NB4 (cell line): ENCODE measurements around the gene PDE12.
"Not testable (repeated sequence)": the region's sequence is repeated elsewhere in the genome, so short reads cannot be mapped to it uniquely, and the experiment has no call there.

Experiments
- DNase-seq: peaks from one replicate; pipeline ENCODE4 v3.0.0; 2010; ENCODE audit warnings: low read depth
- H3K4me3 ChIP-seq: one replicate; pipeline ENCODE4 v1.5.1; 2011; ENCODE audit warnings: mild to moderate bottlenecking, low read depth, low read length, moderate library complexity
- MYC ChIP-seq: IDR thresholded peaks from 2 replicates; pipeline ENCODE4 v1.6.1; 2011; ENCODE audit warnings: low read depth, low read length
- POLR2A ChIP-seq: IDR thresholded peaks from 2 replicates; pipeline ENCODE4 v1.6.1; 2011; ENCODE audit warnings: mild to moderate bottlenecking; ENCODE audit not compliant: insufficient read length; ENCODE audit errors: extremely low read depth
- TF ChIP-seq, protein P1 (sequence below): IDR thresholded peaks from 2 replicates; pipeline ENCODE4 v1.6.1; 2011; ENCODE audit warnings: low read depth, low read length
- TF ChIP-seq, protein P2 (sequence below): IDR thresholded peaks from one replicate; pipeline ENCODE4 v1.5.1; 2012; ENCODE audit warnings: low read depth, low read length

Gene PDE12

DNA sequence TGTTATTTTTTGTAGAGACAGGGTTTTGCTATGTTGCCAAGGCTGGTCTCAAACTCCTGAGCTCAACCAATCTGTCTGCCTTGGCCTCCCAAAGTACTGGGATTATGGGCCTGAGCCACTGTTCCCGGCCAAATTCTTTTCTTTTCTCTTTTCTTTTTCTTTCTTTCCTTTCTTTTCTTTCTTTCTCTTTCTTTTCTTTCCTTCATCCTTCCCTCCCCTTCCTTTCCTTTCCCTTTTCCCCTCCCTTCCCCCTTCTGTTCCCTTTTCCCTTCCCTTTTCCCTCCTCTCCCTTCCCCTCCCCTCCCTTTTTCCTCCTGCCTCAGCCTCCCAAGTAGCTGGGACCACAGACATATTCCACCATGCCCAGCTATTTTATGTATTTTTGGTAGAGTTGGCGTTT, 44.1 kb downstream of the PDE12 start:
- TF ChIP-seq, protein P1, sequence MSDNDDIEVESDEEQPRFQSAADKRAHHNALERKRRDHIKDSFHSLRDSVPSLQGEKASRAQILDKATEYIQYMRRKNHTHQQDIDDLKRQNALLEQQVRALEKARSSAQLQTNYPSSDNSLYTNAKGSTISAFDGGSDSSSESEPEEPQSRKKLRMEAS, result no peak
- TF ChIP-seq POLR2A (no peak), MYC (no peak)
- TF ChIP-seq, protein P2, sequence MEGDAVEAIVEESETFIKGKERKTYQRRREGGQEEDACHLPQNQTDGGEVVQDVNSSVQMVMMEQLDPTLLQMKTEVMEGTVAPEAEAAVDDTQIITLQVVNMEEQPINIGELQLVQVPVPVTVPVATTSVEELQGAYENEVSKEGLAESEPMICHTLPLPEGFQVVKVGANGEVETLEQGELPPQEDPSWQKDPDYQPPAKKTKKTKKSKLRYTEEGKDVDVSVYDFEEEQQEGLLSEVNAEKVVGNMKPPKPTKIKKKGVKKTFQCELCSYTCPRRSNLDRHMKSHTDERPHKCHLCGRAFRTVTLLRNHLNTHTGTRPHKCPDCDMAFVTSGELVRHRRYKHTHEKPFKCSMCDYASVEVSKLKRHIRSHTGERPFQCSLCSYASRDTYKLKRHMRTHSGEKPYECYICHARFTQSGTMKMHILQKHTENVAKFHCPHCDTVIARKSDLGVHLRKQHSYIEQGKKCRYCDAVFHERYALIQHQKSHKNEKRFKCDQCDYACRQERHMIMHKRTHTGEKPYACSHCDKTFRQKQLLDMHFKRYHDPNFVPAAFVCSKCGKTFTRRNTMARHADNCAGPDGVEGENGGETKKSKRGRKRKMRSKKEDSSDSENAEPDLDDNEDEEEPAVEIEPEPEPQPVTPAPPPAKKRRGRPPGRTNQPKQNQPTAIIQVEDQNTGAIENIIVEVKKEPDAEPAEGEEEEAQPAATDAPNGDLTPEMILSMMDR, result no peak
- H3K4me3 ChIP-seq, result no peak overlapping the region
- DNase-seq, result no peak

DNA sequence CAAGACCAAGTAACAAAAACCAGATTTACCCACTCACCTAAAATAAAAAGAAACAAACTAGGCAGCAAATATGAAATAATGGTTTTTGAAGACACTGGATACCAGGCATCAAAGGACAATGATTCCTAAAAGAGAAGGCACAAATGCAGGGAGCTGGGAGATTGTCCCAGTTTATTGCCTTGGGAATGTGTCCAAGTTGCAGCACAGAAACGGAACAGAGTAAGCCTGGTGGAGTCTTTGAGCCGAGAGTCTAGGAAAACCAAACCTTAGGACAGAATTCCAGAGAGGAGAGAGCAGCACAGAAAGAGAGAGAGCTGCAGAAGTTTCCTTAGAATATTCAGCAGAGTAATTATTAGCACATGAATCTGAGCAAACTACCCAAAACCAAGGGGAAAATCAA, 48.9 kb downstream of the PDE12 start:
- no peak for DNase-seq
- H3K4me3 ChIP-seq, result no peak overlapping the region
- no peak for TF ChIP-seq MYC

DNA sequence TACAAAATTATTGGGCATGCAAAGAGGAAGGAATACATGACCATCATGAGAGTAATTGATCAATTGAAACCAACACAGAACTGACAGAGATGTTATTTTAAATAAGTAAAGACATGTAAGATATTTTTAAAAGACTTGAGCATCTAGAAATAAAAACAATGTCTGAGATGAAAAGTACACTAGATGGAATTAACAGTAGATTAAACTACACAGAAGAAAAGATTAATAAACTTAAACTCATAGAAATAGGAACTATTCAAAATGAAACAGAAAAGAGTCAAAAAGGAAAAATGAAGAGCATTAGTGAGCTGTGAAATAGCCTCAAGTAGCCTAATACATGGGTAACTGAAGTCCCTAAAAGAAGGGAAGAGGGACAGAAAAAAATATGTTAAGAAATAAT, 49.6 kb downstream of the PDE12 start:
- H3K4me3 ChIP-seq, result no peak overlapping the region
- no peak for DNase-seq
- TF ChIP-seq, protein P2, result no peak
- TF ChIP-seq POLR2A (no peak), MYC (no peak)
- TF ChIP-seq, protein P1, result no peak

DNA sequence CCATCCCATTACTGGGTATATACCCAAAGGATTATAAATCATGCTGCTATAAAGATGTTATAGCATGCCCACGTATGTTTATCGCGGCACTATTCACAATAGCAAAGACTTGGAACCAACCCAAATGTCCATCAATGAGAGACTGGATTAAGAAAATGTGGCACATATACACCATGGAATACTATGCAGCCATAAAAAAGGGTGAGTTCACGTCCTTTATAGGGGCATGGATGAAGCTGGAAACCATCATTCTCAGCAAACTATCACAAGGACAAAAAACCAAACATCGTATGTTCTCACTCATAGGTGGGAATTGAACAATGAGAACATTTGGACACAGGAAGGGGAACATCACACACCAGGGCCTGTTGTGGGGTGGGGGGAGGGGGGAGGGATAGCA, 55.8 kb downstream of the PDE12 start:
- H3K4me3 ChIP-seq, DNase-seq: not testable (repeated sequence)

DNA sequence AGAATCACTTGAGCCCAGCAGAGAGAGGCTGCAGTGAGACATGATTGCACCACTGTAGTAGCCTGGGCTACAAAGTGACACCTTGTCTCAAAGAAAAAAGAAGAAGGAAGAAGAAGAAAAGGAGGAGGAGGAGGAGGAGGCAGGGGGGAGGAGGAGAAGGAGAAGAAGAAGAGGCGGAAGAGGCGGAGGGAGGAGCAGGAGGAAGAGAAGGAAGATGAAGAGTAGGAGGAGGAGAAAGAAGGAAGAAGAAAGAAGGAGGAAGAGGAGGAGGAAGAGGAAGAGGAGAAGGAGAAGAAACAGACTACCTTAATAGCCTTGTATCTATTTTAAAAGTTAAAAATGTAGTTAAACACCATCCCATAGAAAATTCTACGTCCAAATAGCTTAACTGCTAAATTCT, 60.2 kb downstream of the PDE12 start:
- no peak for TF ChIP-seq MYC
- TF ChIP-seq, protein P2, result no peak
- TF ChIP-seq, protein P1, result no peak
- no peak for TF ChIP-seq POLR2A
- DNase-seq, result no peak
- no peak overlapping the region for H3K4me3 ChIP-seq
